H1 (cell line): Measurements from ENCODE around the gene OR13J1. TPM values are rescaled to one million over a fixed set of nuclear protein-coding genes. Genes with fewer than 3 reads are reported as not detected.

Source experiments
- CHD7 ChIP-seq: fragments of 300-600 bp; sonication (generic); IDR thresholded peaks from 2 replicates; pipeline ENCODE4 v1.7.1; 2012; ENCODE audit warnings: low read length, moderate library complexity, mild to moderate bottlenecking, inconsistent platforms; ENCODE audit not compliant: insufficient replicate concordance
- CREB1 ChIP-seq: IDR thresholded peaks from 2 replicates; pipeline ENCODE4 v1.6.1; 2012; ENCODE audit warnings: inconsistent platforms
- HDAC6 ChIP-seq: IDR thresholded peaks from one replicate; pipeline ENCODE4 v1.7.1; 2012; ENCODE audit warnings: low read depth, mild to moderate bottlenecking, inconsistent platforms, low read length, moderate library complexity
- MAFK ChIP-seq: IDR thresholded peaks from 2 replicates; pipeline ENCODE4 v1.6.1; 2012; ENCODE audit warnings: low read depth, mild to moderate bottlenecking, improper control_type of control experiment, low read length
- NRF1 ChIP-seq: IDR thresholded peaks from 2 replicates; pipeline ENCODE4 v1.6.1; 2011; ENCODE audit warnings: mild to moderate bottlenecking, low read depth, low read length, improper control_type of control experiment
- PHF8 ChIP-seq: fragments of 200-600 bp; sonication (generic); conservative IDR thresholded peaks from 2 replicates; pipeline ENCODE4 v1.7.1; 2012; ENCODE audit warnings: low read depth, mild to moderate bottlenecking, inconsistent platforms, low read length, moderate library complexity
- POLR2AphosphoS5 ChIP-seq: IDR thresholded peaks from 2 replicates; pipeline ENCODE4 v1.6.1; 2011; ENCODE audit warnings: low read depth, low read length
- RXRA ChIP-seq: IDR thresholded peaks from 2 replicates; pipeline ENCODE4 v1.6.1; 2011; ENCODE audit warnings: low read depth, mild to moderate bottlenecking, low read length, moderate library complexity; ENCODE audit not compliant: insufficient read depth
- TEAD4 ChIP-seq: IDR thresholded peaks from 2 replicates; pipeline ENCODE4 v1.6.1; 2012; ENCODE audit warnings: low read depth, low read length, inconsistent platforms, mixed read lengths
- polyA plus RNA-seq, 7 experiments: library from polyadenylated mRNA; depleted of rRNA in 3 of 7; stranded (reverse) in 5 of 7; unstranded in 2 of 7; fragments of >200 nt in 5 of 7; fragments of 200-250 nt in 2 of 7; gene quantifications; 1 replicate in 5 of 7; 2 replicates in 1 of 7; 4 replicates in 1 of 7; pipeline versions ENCODE4 v1.2.1 to v1.2.3, GENCODE V29; 2011 to 2013; ENCODE audit warnings: missing spikeins in 2 of 7, mixed read lengths in 2 of 7
- total RNA-seq: library from RNA; stranded (reverse); fragmentation: NEBNext Ultra II Directional; extraction: Animal tissue kit (Norgen Biotek cat#: 25700); gene quantifications from 2 replicates; pipeline ENCODE4 v1.2.1, GENCODE V29; 2021
- TF ChIP-seq, protein P1 (sequence below): IDR thresholded peaks from 2 replicates; pipeline ENCODE4 v1.6.1; 2012; ENCODE audit warnings: inconsistent platforms

The OR13J1 gene
- total and polyA plus RNA-seq, 2 of the 8 experiments (the other 6 are each of a cell fraction or from before 2014, with no cell fraction given): not detected

DNA sequence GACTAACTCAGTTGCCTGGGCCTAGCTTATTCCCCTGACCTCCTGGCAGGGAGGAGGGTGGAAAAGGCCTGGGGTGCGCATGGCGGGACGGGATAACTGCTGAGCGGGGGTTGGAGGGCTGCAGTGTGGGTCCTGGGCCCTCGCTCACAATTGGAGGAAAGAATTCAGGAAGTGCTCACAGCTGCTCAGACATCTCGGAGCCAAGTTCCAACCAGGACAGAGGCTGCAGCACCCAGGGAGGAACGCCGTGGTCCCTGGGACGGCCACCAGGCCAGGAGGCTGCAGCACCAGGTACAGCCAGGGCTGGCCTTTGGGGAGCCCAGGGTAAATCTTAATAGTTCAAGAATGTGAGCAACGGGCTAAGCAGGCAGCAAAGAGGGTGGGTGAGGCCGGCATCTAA is 39.1 kb upstream of the OR13J1 start, which contains the start of gene SPAAR (continued):
- TF ChIP-seq CHD7 (no peak), NRF1 (no peak), PHF8 (no peak), TEAD4 (no peak), MAFK (no peak), CREB1 (no peak), RXRA (no peak), POLR2AphosphoS5 (no peak), HDAC6 (no peak)
- TF ChIP-seq, protein P1, sequence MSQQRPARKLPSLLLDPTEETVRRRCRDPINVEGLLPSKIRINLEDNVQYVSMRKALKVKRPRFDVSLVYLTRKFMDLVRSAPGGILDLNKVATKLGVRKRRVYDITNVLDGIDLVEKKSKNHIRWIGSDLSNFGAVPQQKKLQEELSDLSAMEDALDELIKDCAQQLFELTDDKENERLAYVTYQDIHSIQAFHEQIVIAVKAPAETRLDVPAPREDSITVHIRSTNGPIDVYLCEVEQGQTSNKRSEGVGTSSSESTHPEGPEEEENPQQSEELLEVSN: no peak
